ENCODE results near the gene TMEM131. TPM values are rescaled to one million over a fixed set of nuclear protein-coding genes. Genes with fewer than 3 reads are reported as not detected.
"Not testable (repeated sequence)": the region's sequence is repeated elsewhere in the genome, so short reads cannot be mapped to it uniquely, and the experiment has no call there.

The TMEM131 gene
- total RNA-seq, 8 experiments from 2014 or later = 13.3 to 54.6 (median 20.2) TPM

DNA sequence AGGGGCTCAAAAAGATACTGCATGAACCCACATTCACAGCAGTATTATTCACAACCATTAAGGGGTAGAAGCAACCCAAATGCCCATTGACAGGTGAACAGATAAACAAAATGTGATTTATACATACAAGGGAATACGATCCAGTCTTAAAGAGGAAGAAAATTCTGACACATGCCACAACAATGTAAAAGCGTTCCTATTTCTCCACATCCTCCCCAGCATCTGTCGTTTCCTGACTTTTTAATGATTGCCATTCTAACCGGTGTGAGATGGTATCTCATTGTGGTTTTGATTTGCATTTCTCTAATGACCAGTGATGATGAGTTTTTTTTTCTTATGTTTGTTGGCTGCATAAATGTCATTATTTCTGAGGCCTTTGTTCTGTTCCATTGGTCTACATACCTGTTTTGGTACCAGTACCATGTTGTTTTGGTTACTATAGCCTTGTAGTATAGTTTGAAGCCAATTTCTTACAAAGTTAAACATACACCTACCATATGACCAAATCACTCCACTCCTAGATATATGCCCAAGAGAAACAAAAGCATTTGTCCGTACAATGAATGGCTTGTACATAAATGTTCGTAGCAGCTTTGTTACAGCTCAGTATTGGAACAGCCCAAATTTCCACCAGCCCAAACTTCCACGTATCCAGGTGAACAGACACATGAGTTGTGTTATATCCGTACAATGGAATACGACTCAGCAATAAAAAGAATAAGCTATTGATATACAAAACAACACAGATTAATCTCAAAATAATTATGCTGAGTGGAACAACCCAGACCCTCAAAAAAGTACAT lies 85.1 kb downstream of the TMEM131 start:
- H3K27ac ChIP-seq = no peak overlapping the region
- H3K4me3 ChIP-seq = no peak overlapping the region
- no peak for ATAC-seq (replicated peaks in 6 of 8)
- no peaks in the 10 kb centered on the region for H3K4me1 ChIP-seq (replicated peaks in 1 of 2)
- in situ Hi-C loops (cut with MboI; ENCODE audit: low pct_unique_long_range_greater_than_20kb in 2 of 9, low sequenced_read_pairs in 9 of 9, unreplicated experiment in 9 of 9) = no loop called here
- whole genome bisulfite sequencing, 10 experiments = 93 to 100% (median 96%) methylated on average over 1 to 8 of the region's 9 CpGs; no CpG with 5 or more reads in 1 of the 10 experiments

DNA sequence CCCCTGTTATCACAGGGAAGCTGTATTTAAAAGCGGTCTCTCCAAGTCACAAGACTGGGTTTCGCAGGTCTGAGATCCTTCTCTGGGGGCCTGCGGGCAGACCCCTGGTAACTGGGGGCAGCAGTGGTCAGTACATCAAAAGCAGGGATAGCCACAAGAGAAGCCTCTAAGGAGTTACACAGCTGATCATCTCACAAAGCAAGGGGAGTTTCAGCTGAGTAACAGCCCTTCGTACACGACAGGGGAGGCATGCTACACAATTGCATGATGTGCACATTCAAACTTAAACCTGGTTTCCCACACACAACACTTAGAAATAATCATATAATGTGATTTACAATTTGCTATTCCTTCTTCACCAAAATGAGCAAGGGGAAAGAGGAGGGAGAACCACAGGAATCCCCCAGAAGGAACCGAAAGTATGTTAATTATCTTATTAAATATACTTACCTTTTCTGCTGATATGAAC lies 87.5 kb downstream of the TMEM131 start:
- no peak for ATAC-seq (replicated peaks in 6 of 8)
- in situ Hi-C loops (cut with MboI; ENCODE audit: low pct_unique_long_range_greater_than_20kb in 2 of 9, low sequenced_read_pairs in 9 of 9, unreplicated experiment in 9 of 9) = no loop called here
- Histone ChIP-seq H3K4me3 (no peak overlapping the region), H3K4me1 (replicated peaks in 1 of 2) (no peaks in the 10 kb centered on the region), H3K27ac (no peak overlapping the region)
- 60 to 100% (median 93%) methylated on average over 1 to 5 of the region's 6 CpGs; no CpG with 5 or more reads in 1 of the 10 experiments for WGBS, 10 experiments

DNA sequence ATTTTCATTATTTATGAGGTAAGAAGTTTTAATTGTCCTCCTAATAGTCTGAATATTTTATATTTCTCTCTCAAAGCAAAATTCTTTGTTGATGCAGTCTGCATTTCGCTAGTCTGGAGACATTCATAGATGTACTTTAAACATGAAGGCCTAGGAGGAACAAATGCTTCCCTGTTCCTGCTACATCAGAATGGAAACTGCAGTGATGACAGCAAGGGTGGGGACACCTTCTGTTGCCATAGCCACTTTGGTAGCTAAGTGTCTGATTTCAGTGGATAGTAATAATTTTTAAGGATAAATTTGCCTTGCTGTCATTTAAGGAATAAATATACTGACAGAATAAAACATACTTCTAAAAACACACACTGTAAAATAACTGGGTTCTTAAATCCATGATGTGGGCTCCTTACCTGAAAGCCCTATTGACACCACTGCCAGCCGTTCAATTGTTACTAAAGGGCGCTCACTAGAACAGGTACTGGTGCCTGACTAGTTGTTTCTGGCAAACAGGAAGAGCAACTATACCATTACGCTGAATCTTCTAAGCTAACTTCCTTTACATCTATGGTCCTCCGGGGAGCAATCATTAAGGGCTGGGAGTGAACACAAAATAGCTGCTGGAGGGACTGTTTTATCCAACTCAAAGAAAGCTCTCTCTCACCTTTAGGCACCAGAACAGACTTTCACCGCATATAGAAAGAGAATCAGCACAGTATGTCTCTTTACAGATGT lies 88.2 kb downstream of the TMEM131 start:
- H3K4me1 ChIP-seq (replicated peaks in 1 of 2) = no peaks in the 10 kb centered on the region
- 82 to 100% (median 97%) methylated on average over 1 to 6 of the region's 6 CpGs for WGBS, 10 experiments
- ATAC-seq (replicated peaks in 6 of 8) = peak in 2 of 8 experiments; percentile 74 to 86
- H3K4me3 ChIP-seq = no peak overlapping the region
- in situ Hi-C loops (cut with MboI; ENCODE audit: low pct_unique_long_range_greater_than_20kb in 2 of 9, low sequenced_read_pairs in 9 of 9, unreplicated experiment in 9 of 9) = no loop called here
- H3K27ac ChIP-seq = no peak overlapping the region

DNA sequence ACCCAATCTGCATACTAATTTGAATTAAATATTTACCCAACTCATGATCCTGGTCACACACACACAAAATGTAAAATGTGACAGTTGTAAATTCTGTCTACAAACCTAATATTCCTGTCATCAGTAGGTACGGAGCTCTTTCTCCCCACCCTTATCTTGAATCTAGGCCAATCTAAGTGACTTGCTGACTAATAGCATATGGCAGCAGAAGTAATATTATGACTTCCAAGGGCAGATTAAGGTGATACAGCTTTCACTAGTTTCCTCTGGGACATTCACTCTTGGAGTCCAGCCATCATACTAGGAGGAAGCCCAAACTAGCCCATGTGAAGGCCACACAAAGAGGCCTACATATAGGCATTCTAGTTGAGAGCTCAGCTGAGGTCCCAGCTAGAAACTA lies 89.4 kb downstream of the TMEM131 start:
- ATAC-seq (replicated peaks in 6 of 8) = peak in 3 of 8 experiments; percentile 42 to 80 (median 76)
- in situ Hi-C loops (cut with MboI; ENCODE audit: low pct_unique_long_range_greater_than_20kb in 2 of 9, low sequenced_read_pairs in 9 of 9, unreplicated experiment in 9 of 9) = no loop called here
- Histone ChIP-seq H3K4me3 (no peak overlapping the region), H3K27ac (no peak overlapping the region), H3K4me1 (replicated peaks in 1 of 2) (no peaks in the 10 kb centered on the region)
- WGBS, 10 experiments = 0 to 100% (median 100%) methylated on average over 1 of the region's 1 CpG; no CpG with 5 or more reads in 5 of the 10 experiments

DNA sequence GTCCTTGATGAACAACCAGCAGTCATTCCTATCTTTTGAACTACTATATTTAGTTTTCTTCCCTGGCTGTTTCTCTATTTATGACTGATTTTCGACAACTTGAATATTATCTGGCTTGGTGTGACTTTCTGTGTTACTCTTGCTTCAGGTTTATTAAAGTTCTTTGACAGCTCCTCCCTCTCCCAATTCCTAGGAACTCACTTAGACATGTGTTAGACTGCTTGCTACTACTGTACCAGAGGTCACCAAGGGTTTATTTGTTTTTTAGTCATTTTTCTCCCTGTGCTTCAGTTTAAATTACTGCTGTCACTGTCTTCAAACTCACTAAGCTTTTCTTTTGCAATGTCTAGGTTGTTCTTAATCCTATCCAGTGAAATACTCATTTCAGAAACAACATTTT lies 90.5 kb downstream of the TMEM131 start:
- Histone ChIP-seq H3K4me3 (no peak overlapping the region), H3K27ac (no peak overlapping the region), H3K4me1 (replicated peaks in 1 of 2) (no peaks in the 10 kb centered on the region)
- no peak for ATAC-seq (replicated peaks in 6 of 8)
- in situ Hi-C loops (cut with MboI; ENCODE audit: low pct_unique_long_range_greater_than_20kb in 2 of 9, low sequenced_read_pairs in 9 of 9, unreplicated experiment in 9 of 9) = no loop called here
- 63 to 100% (median 95%) methylated on average over 1 of the region's 1 CpG; no CpG with 5 or more reads in 2 of the 10 experiments for WGBS, 10 experiments

DNA sequence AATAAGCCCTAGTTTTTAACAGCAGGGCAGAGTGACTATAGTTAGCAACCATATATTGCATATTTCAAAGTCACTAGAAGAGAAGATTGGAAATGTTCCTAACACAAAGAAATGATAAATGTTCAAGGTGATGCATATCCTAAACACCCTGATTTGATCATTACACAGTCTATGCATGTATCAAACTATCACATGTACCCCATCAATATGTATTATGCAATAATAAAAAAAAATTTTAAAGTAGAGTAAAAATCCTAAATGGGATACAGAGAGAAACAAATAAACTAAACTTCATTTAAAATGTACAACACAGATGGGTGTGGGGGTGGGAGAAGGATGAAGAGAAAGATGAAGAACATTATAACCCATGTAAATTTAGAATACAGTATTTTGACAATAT lies 93.9 kb downstream of the TMEM131 start:
- H3K4me1 ChIP-seq (replicated peaks in 1 of 2) = no peaks in the 10 kb centered on the region

DNA sequence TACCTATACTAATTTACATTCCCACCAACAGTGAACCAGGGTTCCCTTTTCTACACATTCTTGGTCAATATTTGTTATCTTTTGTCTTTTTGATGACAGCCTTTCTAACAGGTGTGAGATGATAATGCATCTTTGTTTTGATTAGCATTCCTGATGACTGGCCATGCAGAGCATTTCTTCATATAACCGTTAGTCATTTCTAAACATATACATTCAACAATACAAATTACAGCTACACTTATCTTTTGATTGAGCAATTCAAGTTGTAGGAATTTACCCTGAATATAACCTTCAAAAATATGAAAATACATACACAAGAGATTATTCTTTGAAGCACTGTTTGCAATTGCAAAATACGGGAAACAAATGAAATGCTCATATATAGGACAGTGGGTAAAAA lies 94.9 kb downstream of the TMEM131 start:
- 20 to 100% (median 76%) methylated on average over 1 to 2 of the region's 2 CpGs; no CpG with 5 or more reads in 2 of the 10 experiments for WGBS, 10 experiments
- no peak overlapping the region for H3K4me3 ChIP-seq
- in situ Hi-C loops (cut with MboI; ENCODE audit: low pct_unique_long_range_greater_than_20kb in 2 of 9, low sequenced_read_pairs in 9 of 9, unreplicated experiment in 9 of 9) = no loop called here
- H3K27ac ChIP-seq = no peak overlapping the region
- peak in 1 of 8 experiments; percentile 11 for ATAC-seq (replicated peaks in 6 of 8)
- H3K4me1 ChIP-seq (replicated peaks in 1 of 2) = no peaks in the 10 kb centered on the region

More for the DNA sequence above, 93.9 kb downstream of the TMEM131 start:
- in situ Hi-C loops (cut with MboI; ENCODE audit: low pct_unique_long_range_greater_than_20kb in 2 of 9, low sequenced_read_pairs in 9 of 9, unreplicated experiment in 9 of 9) = no loop called here
- ATAC-seq (replicated peaks in 6 of 8) = no peak
- Histone ChIP-seq H3K4me3 (no peak overlapping the region), H3K27ac (no peak overlapping the region)

DNA sequence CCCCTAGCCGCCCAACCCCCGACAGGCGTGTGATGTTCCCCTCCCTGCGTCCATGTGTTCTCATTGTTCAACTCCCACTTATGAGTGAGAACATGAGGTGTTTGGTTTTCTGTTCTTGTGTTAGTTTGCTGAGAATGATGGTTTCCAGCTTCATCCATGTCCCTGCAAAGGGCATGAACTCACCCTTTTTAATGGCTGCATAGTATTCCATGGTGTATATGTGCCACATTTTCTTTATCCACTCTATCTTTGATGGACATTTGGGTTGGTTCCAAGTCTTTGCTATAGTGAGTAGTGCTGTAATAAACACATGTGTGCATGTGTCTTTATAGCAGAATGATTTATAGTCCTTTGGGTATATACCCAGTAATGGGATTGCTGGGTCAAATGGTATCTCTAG lies 102.7 kb downstream of the TMEM131 start:
- in situ Hi-C loops (cut with MboI; ENCODE audit: low pct_unique_long_range_greater_than_20kb in 2 of 9, low sequenced_read_pairs in 9 of 9, unreplicated experiment in 9 of 9); H3K27ac ChIP-seq; H3K4me3 ChIP-seq; H3K4me1 ChIP-seq (replicated peaks in 1 of 2); ATAC-seq (replicated peaks in 6 of 8): not testable (repeated sequence)
- WGBS, 10 experiments = 80 to 100% (median 100%) methylated on average over 1 to 2 of the region's 4 CpGs; no CpG with 5 or more reads in 7 of the 10 experiments

DNA sequence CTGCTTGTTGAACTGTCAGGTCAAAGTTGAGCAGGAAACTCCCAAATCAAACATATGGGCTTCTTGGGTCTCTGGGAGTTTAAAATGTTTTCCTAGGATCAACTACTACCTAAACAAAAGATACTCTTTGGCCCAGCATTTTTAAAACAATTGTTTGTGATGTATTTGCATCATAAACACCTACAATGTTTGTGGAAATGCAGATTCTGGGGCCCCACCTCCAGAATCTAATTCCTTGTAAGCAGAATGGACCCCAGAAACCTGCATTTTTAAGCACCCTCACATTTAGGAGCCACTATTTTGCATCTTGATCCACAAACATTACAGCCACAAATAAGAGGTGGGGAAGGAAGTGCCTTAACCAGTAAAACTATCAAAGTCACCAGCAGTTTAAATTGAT lies 104.1 kb downstream of the TMEM131 start:
- in situ Hi-C loops (cut with MboI; ENCODE audit: low pct_unique_long_range_greater_than_20kb in 2 of 9, low sequenced_read_pairs in 9 of 9, unreplicated experiment in 9 of 9) = no loop called here
- no peak overlapping the region for H3K4me3 ChIP-seq
- no peaks in the 10 kb centered on the region for H3K4me1 ChIP-seq (replicated peaks in 1 of 2)
- no peak overlapping the region for H3K27ac ChIP-seq
- no peak for ATAC-seq (replicated peaks in 6 of 8)

DNA sequence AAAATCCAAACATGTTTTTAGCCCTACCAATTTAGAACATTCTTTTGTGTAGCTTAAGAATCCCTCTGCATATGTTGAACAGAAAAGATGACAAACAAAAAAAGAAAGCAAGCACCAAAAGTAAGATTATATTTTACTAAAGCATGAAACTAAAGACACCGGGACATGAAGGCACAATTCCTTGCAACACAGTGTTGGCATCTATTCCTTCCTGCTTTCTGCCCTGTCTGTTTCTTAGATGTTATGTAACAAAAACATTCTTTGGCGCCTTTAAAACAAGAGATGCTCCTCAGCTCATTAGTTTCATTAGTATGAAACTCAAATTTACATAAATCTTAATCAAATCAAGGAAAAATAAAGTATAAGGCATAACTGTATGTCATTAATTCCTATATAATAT lies 106.6 kb downstream of the TMEM131 start:
- in situ Hi-C loops (cut with MboI; ENCODE audit: low pct_unique_long_range_greater_than_20kb in 2 of 9, low sequenced_read_pairs in 9 of 9, unreplicated experiment in 9 of 9) = no loop called here
- no peak for ATAC-seq (replicated peaks in 6 of 8)
- no peak overlapping the region for H3K27ac ChIP-seq
- 23 to 100% (median 88%) methylated on average over 1 to 2 of the region's 2 CpGs for WGBS, 10 experiments
- H3K4me3 ChIP-seq = no peak overlapping the region
- H3K4me1 ChIP-seq (replicated peaks in 1 of 2) = no peaks in the 10 kb centered on the region

DNA sequence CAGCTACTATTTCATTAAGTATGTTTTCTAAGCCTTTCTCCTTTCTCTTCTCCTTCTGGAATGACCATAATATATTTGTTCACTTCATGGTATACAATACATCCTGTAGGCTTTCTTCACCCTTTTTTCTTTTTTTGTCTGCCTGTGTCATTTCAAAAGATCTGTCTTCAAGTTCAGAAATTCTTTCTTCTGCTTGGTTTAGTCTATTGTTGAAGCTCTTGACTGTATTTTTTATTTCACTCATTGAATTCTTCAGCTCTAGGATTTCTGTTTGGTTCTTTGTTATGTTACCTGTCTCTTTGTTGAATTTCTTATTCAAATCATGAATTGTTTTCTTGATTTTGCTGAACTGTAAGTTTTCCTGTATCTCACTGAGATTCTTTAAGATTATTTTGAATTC lies 109.9 kb downstream of the TMEM131 start:
- in situ Hi-C loops (cut with MboI; ENCODE audit: low pct_unique_long_range_greater_than_20kb in 2 of 9, low sequenced_read_pairs in 9 of 9, unreplicated experiment in 9 of 9) = no loop called here
- Histone ChIP-seq H3K4me3 (no peak overlapping the region), H3K27ac (no peak overlapping the region), H3K4me1 (replicated peaks in 1 of 2) (no peaks in the 10 kb centered on the region)
- no peak for ATAC-seq (replicated peaks in 6 of 8)

DNA sequence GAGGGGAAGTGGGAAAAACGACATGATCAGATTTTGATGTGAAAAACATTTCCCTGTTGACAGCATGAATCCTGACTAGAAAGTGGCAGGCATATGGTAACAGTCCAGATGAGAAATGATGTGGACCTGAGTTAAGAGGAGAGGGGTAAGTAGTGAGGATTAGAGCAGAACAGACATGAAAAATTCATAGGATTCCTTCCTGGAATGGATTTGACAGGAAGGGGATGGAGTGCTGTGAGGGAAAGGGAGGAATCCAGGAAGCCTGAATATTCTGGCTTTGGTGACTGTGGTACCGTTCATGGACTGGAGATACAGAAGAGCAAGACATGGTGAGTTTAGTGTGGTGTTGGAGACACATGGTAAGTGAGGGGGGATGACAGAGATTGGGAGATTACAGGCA lies 115.4 kb downstream of the TMEM131 start:
- peak in 3 of 8 experiments; percentile 19 to 93 (median 85) for ATAC-seq (replicated peaks in 6 of 8)
- in situ Hi-C loops (cut with MboI; ENCODE audit: low pct_unique_long_range_greater_than_20kb in 2 of 9, low sequenced_read_pairs in 9 of 9, unreplicated experiment in 9 of 9) = no loop called here
- H3K4me3 ChIP-seq = no peak overlapping the region
- no peak overlapping the region for H3K27ac ChIP-seq
- H3K4me1 ChIP-seq (replicated peaks in 1 of 2) = no peaks in the 10 kb centered on the region
- 11 to 100% (median 66%) methylated on average over 1 to 2 of the region's 2 CpGs for WGBS, 10 experiments

DNA sequence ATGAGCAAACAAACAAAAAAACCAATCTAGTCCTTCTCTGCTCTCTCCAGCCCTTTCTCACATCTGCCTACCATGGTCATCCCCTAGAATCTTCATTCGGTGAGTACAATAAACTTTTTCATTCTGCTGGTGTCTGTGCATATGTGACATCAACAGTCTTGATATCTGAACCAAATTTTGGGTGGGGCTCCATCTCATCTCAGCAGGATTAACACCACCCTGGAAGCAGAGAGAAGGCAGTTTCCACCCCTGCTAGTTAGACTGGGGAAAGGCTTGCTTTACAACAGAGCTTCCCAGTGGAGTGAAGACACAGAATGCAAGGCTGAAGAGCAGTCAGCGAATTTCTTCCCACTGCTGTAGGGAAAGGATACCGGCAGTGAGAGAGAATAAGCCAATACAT lies 116.9 kb downstream of the TMEM131 start:
- 50 to 100% (median 100%) methylated on average over 1 to 3 of the region's 3 CpGs; no CpG with 5 or more reads in 1 of the 10 experiments for WGBS, 10 experiments
- H3K4me1 ChIP-seq (replicated peaks in 1 of 2) = no peaks in the 10 kb centered on the region
- in situ Hi-C loops (cut with MboI; ENCODE audit: low pct_unique_long_range_greater_than_20kb in 2 of 9, low sequenced_read_pairs in 9 of 9, unreplicated experiment in 9 of 9) = no loop called here
- no peak overlapping the region for H3K27ac ChIP-seq
- peak in 2 of 8 experiments; percentile 63 to 74 for ATAC-seq (replicated peaks in 6 of 8)
- no peak overlapping the region for H3K4me3 ChIP-seq
